ENCODE results near the gene COLGALT1. TPM values are rescaled to one million over a fixed set of nuclear protein-coding genes. Genes with fewer than 3 reads are reported as not detected.

COLGALT1 gene
- polyA plus RNA-seq, 1 of the 3 experiments (the other 2 are of a cell fraction): 83.8 TPM

GRCh38 chr19:17625980-17626379 lies 70.5 kb downstream of the COLGALT1 start (continued):
- TF ChIP-seq SIN3A (IDR thresholded peaks at IDR 0.05; ENCODE audit: borderline replicate concordance, low read depth, low read length): no peak
- no peak for TF ChIP-seq TEAD4 (IDR thresholded peaks at IDR 0.05; ENCODE audit: borderline replicate concordance, insufficient read depth)
- TF ChIP-seq USF2 (IDR thresholded peaks at IDR 0.05; ENCODE audit: borderline replicate concordance, low read depth, low read length): no peak
- no peak for TF ChIP-seq FOSL2 (IDR thresholded peaks at IDR 0.05; ENCODE audit: borderline replicate concordance, low read depth)
- TF ChIP-seq MEF2A (IDR thresholded peaks at IDR 0.05; ENCODE audit: borderline replicate concordance, low read depth): no peak

DNA sequence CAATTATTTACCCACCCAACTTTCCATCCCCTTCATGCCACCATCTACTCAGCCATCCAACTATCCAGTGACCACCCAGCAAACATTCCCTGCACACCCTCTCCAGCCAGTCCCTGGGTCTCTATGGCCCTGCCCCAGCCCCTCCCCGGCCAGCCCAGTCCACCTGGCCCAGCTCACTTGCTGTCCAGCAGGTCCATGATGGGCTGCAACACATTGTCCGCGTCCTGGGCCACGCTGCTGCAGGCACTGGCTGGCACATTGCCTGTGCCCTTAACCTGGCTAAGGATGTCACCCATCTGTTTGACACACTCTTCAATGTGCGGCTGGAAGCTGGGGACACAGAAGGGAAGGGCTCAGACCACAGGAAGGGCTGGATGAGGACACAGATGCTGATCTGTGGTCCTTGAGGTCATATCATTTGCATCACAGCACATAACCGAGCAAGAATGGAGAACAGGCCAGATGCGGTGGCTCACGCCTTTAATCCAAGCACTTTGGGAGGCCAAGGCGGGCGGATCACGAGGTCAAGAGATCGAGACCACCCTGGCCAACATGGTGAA lies 71.1 kb downstream of the COLGALT1 start:
- H3K9me3 ChIP-seq: no peaks in the 10 kb centered on the region
- 70% methylated on average over 9 of the region's 12 CpGs for WGBS (ENCODE audit: low lambda C conversion rate)
- TF ChIP-seq IRF3 (IDR thresholded peaks at IDR 0.05; ENCODE audit: low read depth, low read length) (no peak), POLR2AphosphoS5 (IDR thresholded peaks at IDR 0.05; ENCODE audit: low read depth, low read length) (no peak), TEAD4 (IDR thresholded peaks at IDR 0.05; ENCODE audit: borderline replicate concordance, insufficient read depth) (no peak), RCOR1 (IDR thresholded peaks at IDR 0.05; ENCODE audit: low read length) (no peak), FOSL2 (IDR thresholded peaks at IDR 0.05; ENCODE audit: borderline replicate concordance, low read depth) (no peak), EP300 (IDR thresholded peaks at IDR 0.05; ENCODE audit: borderline replicate concordance in 1 of 2, low read depth in 1 of 2, low read length in 1 of 2) (no peak), TAF1 (IDR thresholded peaks at IDR 0.05; ENCODE audit: borderline replicate concordance, low read depth, low read length) (no peak), JUND (IDR thresholded peaks at IDR 0.05) (no peak), GABPA (IDR thresholded peaks at IDR 0.05; ENCODE audit: low read depth) (no peak), PBX3 (IDR thresholded peaks at IDR 0.05) (no peak), REST (IDR thresholded peaks at IDR 0.05; ENCODE audit: low read depth, low read length) (no peak), NRF1 (IDR thresholded peaks at IDR 0.05; ENCODE audit: low read depth, low read length) (no peak)
- TF ChIP-seq, protein P1, sequence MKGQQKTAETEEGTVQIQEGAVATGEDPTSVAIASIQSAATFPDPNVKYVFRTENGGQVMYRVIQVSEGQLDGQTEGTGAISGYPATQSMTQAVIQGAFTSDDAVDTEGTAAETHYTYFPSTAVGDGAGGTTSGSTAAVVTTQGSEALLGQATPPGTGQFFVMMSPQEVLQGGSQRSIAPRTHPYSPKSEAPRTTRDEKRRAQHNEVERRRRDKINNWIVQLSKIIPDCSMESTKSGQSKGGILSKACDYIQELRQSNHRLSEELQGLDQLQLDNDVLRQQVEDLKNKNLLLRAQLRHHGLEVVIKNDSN (IDR thresholded peaks at IDR 0.05; ENCODE audit: borderline replicate concordance, low read depth): no peak
- no peak overlapping the region for H3K9ac ChIP-seq
- H3K27ac ChIP-seq (ENCODE audit: low read depth in 2 of 2, low read length in 1 of 2): no peak overlapping the region
- H3K4me3 ChIP-seq (ENCODE audit: low read depth in 2 of 2, low read length in 1 of 2): no peak overlapping the region
- H2AFZ ChIP-seq (ENCODE audit: low read depth): no peak overlapping the region
- H3K36me3 ChIP-seq (replicated peaks in 1 of 2; ENCODE audit: control insufficient read depth in 1 of 2, insufficient read depth in 2 of 2, low read length in 1 of 2): no peaks in the 10 kb centered on the region
- no peaks in the 10 kb centered on the region for H3K27me3 ChIP-seq (ENCODE audit: insufficient read depth)
- ChIA-PET CTCF (no interaction called here), POLR2A (no interaction called here)
- H3K4me2 ChIP-seq: no peak overlapping the region
- no peak for DNase-seq
- no peaks in the 10 kb centered on the region for H3K79me2 ChIP-seq (ENCODE audit: insufficient read depth)
- H3K9me2 ChIP-seq: no peaks in the 10 kb centered on the region
- H4K20me1 ChIP-seq (ENCODE audit: insufficient read depth): no peaks in the 10 kb centered on the region
- no peaks in the 10 kb centered on the region for H3K4me1 ChIP-seq (ENCODE audit: control insufficient read depth in 1 of 2, insufficient read depth in 2 of 2, low read depth in 1 of 2, low read length in 1 of 2)
- H3F3A ChIP-seq (replicated peaks; ENCODE audit: insufficient read depth): no peaks in the 10 kb centered on the region

All from SK-N-SH (cell line).